DMS114 treated with DMSO at 0.1 percent for 48 hours (cell line): ENCODE measurements around the gene LAMC1.

ENCODE experiments used
- DNase-seq: peaks from one replicate; lab custom pipeline; 2025; ENCODE audit not compliant: unreplicated experiment; lab: John Stamatoyannopoulos, UW

The LAMC1 gene

GRCh38 chr1:183019860-183020259, 3.4 kb upstream of the LAMC1 start:
- no peak for DNase-seq

DNA sequence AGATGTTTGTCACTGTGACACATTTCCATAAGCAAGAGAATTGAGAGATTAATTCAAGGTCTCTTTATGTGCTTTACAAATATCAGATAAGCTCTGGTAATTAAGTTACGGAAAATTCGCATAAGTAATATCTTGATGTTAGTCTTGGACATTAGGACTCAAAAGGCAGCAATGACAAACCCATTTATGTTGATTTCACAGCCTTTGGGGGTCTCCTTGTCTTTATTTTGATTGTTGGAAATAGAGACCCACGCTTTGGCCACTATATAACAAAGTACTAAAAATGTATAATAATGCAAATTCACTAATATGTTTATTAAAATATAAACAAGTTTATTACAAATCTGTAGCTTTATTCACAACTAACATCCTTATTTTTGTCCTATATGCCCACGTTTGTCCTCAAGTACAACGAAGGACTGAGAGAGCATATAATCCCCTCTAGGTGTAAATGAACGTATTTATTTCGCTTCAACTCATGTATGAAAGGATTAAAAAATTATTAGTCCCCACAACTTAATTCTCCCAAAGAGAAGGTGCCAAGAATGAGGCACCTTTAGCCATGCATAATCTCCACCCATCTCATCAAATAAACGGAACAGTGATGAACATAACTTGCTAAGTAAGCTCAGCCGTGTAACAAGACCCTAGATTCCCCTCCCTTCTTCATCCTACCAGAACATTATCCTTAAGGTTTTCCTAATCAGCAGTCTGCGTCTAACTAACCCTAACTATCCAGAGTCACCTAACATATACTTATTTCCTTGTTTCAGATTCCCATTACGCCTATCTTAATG, 1.6 kb upstream of the LAMC1 start:
- no peak for DNase-seq

GRCh38 chr1:183022202-183023145, 746 bp upstream of the LAMC1 start:
- DNase-seq = peak; percentile 24

DNA sequence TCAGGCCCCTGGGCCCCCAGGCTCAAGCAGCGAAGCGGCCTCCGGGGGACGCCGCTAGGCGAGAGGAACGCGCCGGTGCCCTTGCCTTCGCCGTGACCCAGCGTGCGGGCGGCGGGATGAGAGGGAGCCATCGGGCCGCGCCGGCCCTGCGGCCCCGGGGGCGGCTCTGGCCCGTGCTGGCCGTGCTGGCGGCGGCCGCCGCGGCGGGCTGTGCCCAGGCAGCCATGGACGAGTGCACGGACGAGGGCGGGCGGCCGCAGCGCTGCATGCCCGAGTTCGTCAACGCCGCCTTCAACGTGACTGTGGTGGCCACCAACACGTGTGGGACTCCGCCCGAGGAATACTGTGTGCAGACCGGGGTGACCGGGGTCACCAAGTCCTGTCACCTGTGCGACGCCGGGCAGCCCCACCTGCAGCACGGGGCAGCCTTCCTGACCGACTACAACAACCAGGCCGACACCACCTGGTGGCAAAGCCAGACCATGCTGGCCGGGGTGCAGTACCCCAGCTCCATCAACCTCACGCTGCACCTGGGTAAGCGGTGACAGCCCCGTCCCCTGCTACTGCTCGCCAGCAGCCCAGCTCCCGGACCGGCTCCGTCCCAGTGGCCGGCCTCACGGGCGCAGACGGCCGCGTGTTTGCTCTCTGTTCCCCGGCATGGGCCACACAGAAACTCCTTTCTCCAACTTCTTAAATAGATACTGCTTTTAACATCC, 539 bp downstream of the LAMC1 start:
- DNase-seq = no peak

GRCh38 chr1:183024317-183025009, 1.2 kb downstream of the LAMC1 start:
- DNase-seq = no peak

DNA sequence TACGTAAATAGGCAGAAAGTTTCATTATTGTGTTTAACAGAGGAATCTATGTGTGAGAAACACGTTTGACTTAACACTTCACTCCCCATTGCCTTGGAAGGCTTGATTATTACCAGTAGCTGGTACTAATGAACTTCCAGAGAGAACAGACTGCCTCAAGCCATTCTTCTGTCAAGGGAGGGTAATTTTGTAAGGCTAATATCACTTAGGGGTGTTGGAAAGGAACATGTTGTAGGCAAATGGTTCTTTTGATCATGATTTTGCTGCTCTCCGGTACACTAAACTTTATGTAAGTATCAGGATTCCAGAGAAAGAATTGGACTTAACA, 1.8 kb downstream of the LAMC1 start:
- DNase-seq = no peak

DNA sequence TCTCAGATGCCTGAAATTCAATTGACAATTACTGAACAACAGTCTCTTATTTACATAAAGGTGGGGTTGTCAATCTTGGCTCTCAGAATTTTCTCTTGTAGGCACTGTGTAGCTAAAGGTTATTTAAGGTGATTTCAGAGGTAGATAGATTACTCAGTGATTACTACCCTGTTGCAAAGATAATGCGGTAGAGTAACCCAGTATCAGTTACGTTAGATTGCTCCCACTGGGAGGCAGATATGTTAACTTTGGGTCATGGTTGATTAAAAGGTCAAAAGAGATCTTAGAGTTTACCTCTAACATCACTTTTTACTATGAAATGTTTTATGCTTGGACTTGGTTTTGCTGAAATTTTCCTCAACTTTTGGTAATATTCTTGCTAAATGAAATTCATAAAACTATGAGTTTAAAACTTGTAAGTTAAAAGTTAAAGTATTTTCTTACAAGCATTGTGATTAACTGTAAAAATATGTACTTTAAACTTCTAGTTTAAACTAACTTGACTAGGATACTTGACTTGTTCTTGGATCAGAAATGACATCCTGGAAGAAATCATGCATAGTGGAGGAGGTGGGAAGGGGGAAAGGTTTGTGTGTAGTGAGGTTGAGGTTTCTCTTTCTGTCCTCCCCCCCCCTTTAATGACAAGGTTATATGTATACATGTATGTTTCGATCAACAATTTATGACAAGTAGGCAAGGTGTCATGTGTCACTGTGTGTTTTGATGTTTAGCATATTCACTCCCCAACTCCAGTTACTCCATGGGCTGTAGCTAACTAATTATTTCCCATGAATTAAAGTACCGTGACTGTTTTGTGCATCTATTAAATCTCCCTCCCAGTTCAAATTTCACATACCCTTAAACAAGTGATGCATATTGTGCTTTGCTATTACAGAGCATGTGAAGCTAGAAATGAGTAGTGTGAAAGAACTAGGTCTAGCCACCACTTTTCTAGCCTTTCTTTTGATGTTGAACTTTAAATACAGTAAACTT, 2.9 kb downstream of the LAMC1 start:
- no peak for DNase-seq

GRCh38 chr1:183027031-183027430, 3.8 kb downstream of the LAMC1 start:
- DNase-seq = no peak

- DNase-seq = no peak
These were observed 4.6 kb downstream of the LAMC1 start for GRCh38 chr1:183027791-183028190.

- no peak for DNase-seq
These were observed 6.4 kb downstream of the LAMC1 start for GRCh38 chr1:183029591-183030000.

GRCh38 chr1:183030053-183030452, 6.8 kb downstream of the LAMC1 start:
- no peak for DNase-seq

GRCh38 chr1:183032122-183032921, 9.1 kb downstream of the LAMC1 start:
- no peak for DNase-seq

- DNase-seq = no peak
These were observed 10.0 kb downstream of the LAMC1 start for GRCh38 chr1:183033205-183033604.

DNA sequence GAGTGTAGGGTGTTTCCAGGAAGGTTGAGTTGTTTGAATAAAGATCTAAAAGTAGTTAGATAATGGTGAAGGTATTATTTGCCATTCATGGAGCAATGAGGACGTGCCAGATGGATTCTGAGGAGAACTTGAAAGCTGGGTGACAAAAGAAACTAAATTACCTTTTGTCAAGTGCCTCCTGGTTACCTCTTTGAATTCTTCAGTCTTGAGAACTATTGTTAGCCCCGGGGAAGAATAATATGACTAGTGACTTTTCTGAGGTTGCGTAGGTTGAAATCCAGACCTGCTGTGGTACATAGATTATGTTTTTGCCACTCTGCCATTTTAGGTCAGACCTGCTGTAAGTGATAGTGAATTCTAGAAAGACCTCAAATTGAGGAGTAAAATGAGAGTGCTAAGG, 11.5 kb downstream of the LAMC1 start:
- no peak for DNase-seq

DNA sequence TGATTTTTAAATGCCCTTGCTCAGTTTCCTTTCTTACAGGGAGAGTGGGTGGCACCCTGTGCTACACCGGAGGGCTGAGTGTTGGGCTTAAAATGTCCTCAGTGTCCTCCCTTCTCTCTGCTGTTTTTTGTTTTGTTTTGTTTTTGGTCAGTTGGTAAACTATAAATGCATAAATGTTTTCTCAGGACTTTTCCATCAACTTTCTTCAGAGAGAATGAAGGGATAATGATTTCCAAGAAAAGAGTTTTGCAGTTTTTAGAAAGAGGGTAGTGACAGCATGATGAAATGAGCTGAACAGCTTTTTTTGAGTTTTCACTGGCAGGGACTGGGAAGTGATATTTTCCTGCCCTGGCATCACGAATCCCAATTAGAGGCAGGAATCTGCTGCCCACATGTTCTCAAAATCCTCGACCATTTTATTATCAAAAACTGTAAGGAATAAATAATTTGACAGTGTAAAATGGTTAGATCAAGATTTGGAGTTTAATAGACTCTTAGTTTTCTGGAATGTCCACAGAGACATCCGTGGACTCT, 15.2 kb downstream of the LAMC1 start:
- DNase-seq = no peak

DNA sequence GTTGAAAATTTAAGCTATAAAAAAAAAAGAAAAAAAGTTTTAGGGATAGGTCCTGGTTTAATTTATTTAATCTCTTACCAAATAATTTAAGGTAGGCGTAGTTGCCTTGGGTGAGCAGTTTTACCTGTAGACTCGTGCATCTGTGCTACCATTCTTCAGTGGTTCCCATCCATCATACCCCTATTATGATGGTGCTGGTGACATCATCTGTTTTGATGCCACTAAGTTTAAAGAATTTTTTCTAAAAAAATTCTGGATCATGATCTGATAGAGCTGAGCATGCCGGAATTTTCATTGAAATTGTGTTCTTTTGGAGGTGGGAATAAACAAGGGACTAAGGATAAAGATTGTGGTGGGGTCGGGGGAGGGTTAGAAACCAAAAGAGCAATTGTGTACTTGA, 15.7 kb downstream of the LAMC1 start:
- DNase-seq = no peak

- no peak for DNase-seq
These were observed 16.1 kb downstream of the LAMC1 start for GRCh38 chr1:183039330-183039729.

- no peak for DNase-seq
These were observed 16.8 kb downstream of the LAMC1 start for GRCh38 chr1:183039985-183040447.

DNA sequence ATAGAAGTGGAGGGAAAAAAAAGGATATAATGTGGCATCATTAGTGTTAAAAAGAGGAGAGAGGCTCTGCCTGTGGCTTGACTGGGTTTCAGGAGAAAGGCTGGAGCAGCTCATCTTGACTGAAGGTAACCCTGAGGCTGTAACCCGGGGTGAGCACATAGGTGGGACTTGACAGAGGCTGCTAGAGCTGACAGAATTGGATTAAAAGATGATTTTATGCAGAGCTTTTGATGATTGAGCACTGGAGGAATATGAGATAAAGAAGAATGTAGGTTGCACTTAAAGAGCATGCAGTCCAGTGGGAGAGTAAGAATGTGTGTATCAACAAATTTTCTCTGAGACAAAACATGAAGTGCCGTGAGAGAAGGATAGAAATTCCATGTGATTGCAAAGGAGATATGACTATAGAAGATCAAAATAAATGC, 17.3 kb downstream of the LAMC1 start:
- no peak for DNase-seq
